Activated naive CD4-positive, alpha-beta T cell treated with anti-CD3 and anti-CD28 coated beads for 36 hours (primary cell): Measurements from ENCODE around the gene VMP1. TPM values are rescaled to one million over a fixed set of nuclear protein-coding genes. Genes with fewer than 3 reads are reported as not detected.

Experiments used
- CTCF ChIA-PET: fragments of 350-600 bp; sonication (Branson Sonifier 250); formaldehyde crosslinking; loops from one replicate; lab custom pipeline; 2021; ENCODE audit warnings: antibody characterized with exemption; lab: Charles Lee
- DNase-seq: peaks from one replicate; pipeline ENCODE4 v3.0.0-alpha.2; 2020
- H3K27ac Mint-ChIP-seq: one replicate; pipeline ENCODE4 v1.8.0; 2021; ENCODE audit warnings: mild to moderate bottlenecking, mixed read lengths
- H3K27me3 Mint-ChIP-seq: one replicate; pipeline ENCODE4 v1.8.0; 2021; ENCODE audit warnings: low read depth, mixed read lengths
- H3K36me3 Mint-ChIP-seq: one replicate; pipeline ENCODE4 v1.8.0; 2021; ENCODE audit warnings: low read depth, mixed read lengths
- H3K4me1 Mint-ChIP-seq: one replicate; pipeline ENCODE4 v1.8.0; 2021; ENCODE audit warnings: low read depth, mixed read lengths
- H3K4me3 Mint-ChIP-seq: one replicate; pipeline ENCODE4 v1.8.0; 2021; ENCODE audit warnings: mild to moderate bottlenecking, moderate library complexity, mixed read lengths
- H3K9me3 Mint-ChIP-seq: one replicate; pipeline ENCODE4 v1.8.0; 2021; ENCODE audit warnings: mixed read lengths
- intact Hi-C: fragments of 100-400 bp; cut with micrococcal nuclease; formaldehyde crosslinking; loops from one replicate; pipeline ENCODE4 v1.15.1; 2023
- microRNA-seq: library from miRNA; unstranded; fragments of <30 nt; microRNA quantifications from one replicate; pipeline ENCODE4 v1.2.0, GENCODE V29; 2022; ENCODE audit warnings: borderline microRNAs expressed, borderline replicate concordance
- total RNA-seq, 2 experiments: library from RNA; stranded (reverse); gene quantifications; one replicate each; pipeline ENCODE4 v1.2.3, GENCODE V29; 2021

Gene VMP1
- total RNA-seq, 2 experiments from 2014 or later: 423 to 438 TPM

DNA sequence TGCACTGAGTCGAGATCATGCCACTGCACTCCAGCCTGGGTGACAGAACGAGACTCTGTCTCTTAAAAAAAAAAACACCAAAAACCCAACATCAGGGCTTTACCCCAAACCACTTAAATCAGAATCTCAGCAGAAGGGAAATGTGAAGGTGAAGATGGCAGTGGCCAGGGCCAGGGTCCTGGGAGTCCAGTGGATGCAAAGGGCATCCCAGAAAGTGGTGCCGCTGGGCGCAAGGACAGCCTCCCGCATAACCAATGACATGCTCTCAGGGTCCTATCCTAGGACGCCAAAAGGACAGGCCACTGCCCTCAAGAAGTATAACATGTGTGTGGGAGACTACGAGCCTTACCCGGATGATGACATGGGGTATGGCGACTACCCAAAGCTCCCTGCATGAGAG is 177.4 kb downstream of the VMP1 start:
- peaks cover 10% of the 10 kb centered on the region for H3K4me1 Mint-ChIP-seq
- intact Hi-C loops: no loop called here
- no peak overlapping the region for H3K27ac Mint-ChIP-seq
- DNase-seq: no peak
- H3K4me3 Mint-ChIP-seq: no peak overlapping the region
- no peaks in the 10 kb centered on the region for H3K9me3 Mint-ChIP-seq
- peaks cover 28% of the 10 kb centered on the region for H3K36me3 Mint-ChIP-seq
- CTCF ChIA-PET: no interaction called here
- no peaks in the 10 kb centered on the region for H3K27me3 Mint-ChIP-seq

DNA sequence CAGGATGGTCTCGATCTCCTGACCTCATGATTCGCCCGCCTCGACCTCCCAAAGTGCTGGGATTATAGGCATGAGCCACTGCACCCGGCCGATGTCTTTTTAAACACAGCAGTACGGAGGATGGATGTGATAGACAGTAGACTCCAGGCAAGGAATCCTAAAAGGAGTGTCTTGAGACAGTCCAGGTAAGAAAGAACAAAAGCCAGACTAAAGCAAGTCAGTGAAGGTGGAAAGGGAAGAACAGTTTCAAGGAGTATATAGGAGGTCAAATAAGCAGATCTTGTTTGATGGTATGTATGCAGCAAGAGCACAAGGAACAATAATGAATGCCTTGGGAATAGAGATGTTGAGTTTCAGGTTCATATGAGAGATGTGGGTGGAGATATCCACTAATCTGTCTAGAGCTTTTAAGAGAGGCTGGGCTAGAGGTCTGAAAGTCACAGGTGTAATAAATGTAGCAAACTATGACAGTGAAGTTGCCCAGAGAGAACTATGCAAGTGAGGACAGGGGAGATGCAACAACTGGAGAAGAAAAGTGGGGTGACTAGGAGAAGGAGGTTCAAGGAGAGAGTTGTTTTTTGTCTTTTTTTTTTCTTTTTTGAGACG is 180.8 kb downstream of the VMP1 start:
- no peak for DNase-seq
- peaks cover 31% of the 10 kb centered on the region for H3K36me3 Mint-ChIP-seq
- no peak overlapping the region for H3K27ac Mint-ChIP-seq
- intact Hi-C loops: no loop called here
- CTCF ChIA-PET: no interaction called here
- no peaks in the 10 kb centered on the region for H3K27me3 Mint-ChIP-seq
- H3K4me3 Mint-ChIP-seq: no peak overlapping the region
- H3K4me1 Mint-ChIP-seq: peaks cover 32% of the 10 kb centered on the region
- no peaks in the 10 kb centered on the region for H3K9me3 Mint-ChIP-seq

DNA sequence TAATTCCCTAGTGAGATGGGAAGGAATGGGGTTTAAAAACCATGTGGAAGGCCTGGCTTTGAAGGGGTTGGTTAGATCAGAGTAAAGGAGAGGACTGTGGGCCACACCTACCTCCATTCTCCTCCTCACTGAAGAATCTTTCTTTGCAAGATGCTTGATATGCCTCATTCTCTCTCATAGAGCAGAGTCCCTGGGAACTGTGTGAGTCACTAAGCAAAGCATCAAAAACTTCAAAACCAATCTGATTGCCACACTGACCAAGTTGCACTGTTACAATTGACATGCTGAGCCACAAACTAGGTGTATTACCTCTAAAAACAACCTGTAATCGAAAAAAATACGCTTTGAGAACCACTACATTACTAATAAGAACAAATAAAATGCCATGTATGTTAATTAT is 183.3 kb downstream of the VMP1 start:
- CTCF ChIA-PET: interaction anchor here (0.8 kb wide), 1 partner anchor 45 kb away, joined by 3 read pairs; no protein-coding TSS in a partner anchor
- Mint-ChIP-seq H3K4me3 (peak overlapping the region; percentile 50), H3K27me3 (no peaks in the 10 kb centered on the region), H3K4me1 (peaks cover 49% of the 10 kb centered on the region), H3K9me3 (no peaks in the 10 kb centered on the region), H3K27ac (peak overlapping the region; percentile 54), H3K36me3 (peaks cover 24% of the 10 kb centered on the region)
- intact Hi-C loops: loop anchor here (5.0 to 10.0 kb wide), 4 partner anchors 214 to 733 kb away; partner anchors contain the start of genes PPM1D, PRR11, SKA2 and USP32
- no peak for DNase-seq

Small RNAs within 50 kb of the gene (microRNA-seq; reads per million reads assigned to microRNA genes)
- gene MIR21: 428,123 reads per million, percentile 100 among the genes with 10 or more reads in this experiment

Other genes starting within 250 kb of the VMP1 start
- gene DHX40, start 142.0 kb upstream of the VMP1 start, total RNA-seq: 10 to 100 TPM; 14.2 to 15.3 TPM
- gene CLTC, start 87.8 kb upstream of the VMP1 start, total RNA-seq: 100 to 1,000 TPM; 127 to 134 TPM
- gene PTRH2, start 224 bp upstream of the VMP1 start, total RNA-seq: 10 to 100 TPM; 19.7 to 24.4 TPM
- 10 to 100 TPM; 15.2 to 15.4 TPM for gene TUBD1, start 185.3 kb downstream of the VMP1 start, total RNA-seq
- 10 to 100 TPM; 42.1 to 48.5 TPM for gene RPS6KB1, start 185.5 kb downstream of the VMP1 start, total RNA-seq